ENCODE data around the gene HECTD1.
"Not testable (repeated sequence)": the region's sequence is repeated elsewhere in the genome, so short reads cannot be mapped to it uniquely, and the experiment has no call there.

The HECTD1 gene

DNA sequence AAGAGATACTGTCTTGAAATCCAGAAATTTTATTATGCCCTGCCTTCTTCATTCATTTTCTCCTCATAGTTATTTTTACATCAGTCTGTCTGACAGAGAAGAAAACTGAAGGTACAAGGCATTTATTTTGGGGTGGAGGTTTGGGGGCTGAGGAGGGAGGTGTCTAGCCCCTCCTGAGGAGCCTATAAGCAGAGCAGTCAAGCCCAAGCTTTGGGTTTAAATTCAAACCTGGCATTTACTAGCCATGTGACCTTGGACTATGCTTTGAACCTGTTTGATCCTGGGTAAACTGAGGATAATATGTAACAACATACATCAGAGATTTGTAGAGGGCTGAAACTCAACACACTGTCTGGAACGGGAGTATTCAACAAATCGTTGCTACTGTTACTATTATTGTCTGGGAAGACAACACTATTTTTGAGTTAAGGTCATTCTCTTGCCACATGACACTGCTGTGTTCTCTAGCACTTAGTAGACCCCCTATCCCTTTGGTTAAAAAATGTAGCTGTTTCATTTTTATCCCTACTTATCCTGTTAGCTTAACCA lies 115.4 kb downstream of the HECTD1 start:
- no peaks in the 10 kb centered on the region for H3K9me3 ChIP-seq
- DNase-seq: no peak
- intact Hi-C loops (cut with DNase I; ENCODE audit: low total_unique reads): loop anchor here (10.0 kb wide), 1 partner anchor 53 kb away; no protein-coding TSS in a partner anchor
- H3K27me3 ChIP-seq: no peaks in the 10 kb centered on the region
- peak overlapping the region in 1 of 2 donors; percentile 8 for H3K27ac ChIP-seq
- peaks cover 0 to under 1% (median 0%) of the 10 kb centered on the region in 3 donors for H3K36me3 ChIP-seq
- TF ChIP-seq, protein P1, sequence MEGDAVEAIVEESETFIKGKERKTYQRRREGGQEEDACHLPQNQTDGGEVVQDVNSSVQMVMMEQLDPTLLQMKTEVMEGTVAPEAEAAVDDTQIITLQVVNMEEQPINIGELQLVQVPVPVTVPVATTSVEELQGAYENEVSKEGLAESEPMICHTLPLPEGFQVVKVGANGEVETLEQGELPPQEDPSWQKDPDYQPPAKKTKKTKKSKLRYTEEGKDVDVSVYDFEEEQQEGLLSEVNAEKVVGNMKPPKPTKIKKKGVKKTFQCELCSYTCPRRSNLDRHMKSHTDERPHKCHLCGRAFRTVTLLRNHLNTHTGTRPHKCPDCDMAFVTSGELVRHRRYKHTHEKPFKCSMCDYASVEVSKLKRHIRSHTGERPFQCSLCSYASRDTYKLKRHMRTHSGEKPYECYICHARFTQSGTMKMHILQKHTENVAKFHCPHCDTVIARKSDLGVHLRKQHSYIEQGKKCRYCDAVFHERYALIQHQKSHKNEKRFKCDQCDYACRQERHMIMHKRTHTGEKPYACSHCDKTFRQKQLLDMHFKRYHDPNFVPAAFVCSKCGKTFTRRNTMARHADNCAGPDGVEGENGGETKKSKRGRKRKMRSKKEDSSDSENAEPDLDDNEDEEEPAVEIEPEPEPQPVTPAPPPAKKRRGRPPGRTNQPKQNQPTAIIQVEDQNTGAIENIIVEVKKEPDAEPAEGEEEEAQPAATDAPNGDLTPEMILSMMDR (IDR thresholded peaks at IDR 0.05): no peak
- H3K4me3 ChIP-seq: no peak overlapping the region
- peaks cover 0 to 18% (median 2%) of the 10 kb centered on the region in 4 donors for H3K4me1 ChIP-seq

DNA sequence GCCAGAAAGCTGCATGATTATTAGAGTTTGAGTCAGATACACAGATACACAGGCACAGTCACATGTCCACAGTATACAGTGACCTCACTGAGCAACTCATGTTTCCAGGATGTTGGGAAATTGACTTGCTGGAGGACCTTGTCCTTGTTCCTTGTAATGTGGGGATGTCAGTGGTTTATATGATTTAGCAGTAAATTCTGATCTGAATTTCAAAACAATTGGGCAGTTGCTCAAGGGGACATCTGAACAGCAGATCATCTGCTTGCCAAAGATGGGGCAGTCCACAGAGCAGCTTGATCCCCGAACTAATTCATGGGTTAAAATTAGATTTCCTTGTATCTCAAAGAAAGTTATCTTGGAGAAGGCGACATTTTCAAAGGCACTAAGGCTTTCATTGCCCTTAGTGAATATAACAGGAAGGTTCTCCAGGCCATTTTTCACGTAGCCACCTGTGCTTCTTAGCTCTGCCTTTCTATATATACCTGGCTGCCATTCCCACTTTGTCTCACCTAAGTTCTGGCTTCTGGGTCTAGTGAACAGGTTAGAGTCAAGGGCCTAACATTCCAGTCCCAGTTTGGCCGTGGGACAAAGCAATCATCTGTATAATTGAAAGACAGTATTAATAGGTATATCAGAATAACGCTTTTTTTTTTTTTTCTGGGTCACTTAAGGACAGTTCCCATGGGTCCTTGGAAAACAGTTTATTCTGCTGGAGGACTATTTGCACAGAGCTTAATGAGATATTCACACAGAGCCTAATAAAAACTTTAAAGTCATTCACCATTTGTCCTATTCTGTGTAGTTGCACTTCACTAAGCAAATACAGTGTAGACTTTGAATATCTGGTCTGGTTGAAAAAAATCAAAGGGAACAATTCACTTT lies 116.5 kb downstream of the HECTD1 start:
- TF ChIP-seq, protein P1 (IDR thresholded peaks at IDR 0.05): no peak
- Histone ChIP-seq H3K36me3 (no peaks in the 10 kb centered on the region), H3K4me3 (no peak overlapping the region), H3K4me1 (peaks cover 0 to 18% (median 2%) of the 10 kb centered on the region in 4 donors), H3K9me3 (no peaks in the 10 kb centered on the region), H3K27me3 (no peaks in the 10 kb centered on the region), H3K27ac (peak overlapping the region; percentile 61 to 72)
- intact Hi-C loops (cut with DNase I; ENCODE audit: low total_unique reads): loop anchor here (10.0 kb wide), 1 partner anchor 54 kb away; no protein-coding TSS in a partner anchor
- peak in 1 of 2 donors; percentile 82 for DNase-seq

DNA sequence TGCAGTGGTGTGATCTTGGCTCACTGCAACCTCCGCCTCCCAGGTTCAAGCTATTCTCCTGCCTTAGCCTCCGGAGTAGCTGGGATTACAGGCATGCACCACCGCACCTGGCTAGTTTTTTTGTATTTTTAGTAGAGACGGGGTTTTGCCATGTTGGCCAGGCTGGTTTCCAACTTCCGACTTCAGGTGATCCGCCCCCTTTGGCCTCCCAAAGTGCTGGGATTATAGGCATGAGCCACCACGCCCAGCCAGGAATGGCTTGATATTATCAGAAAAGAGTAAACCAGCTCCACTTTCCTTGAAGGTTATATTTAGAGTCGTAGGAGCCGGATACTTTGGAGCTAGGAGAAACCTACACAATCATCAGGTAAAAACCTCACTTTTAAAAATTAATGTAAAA lies 121.1 kb downstream of the HECTD1 start:
- H3K9me3 ChIP-seq; H3K4me3 ChIP-seq; H3K27ac ChIP-seq; DNase-seq; intact Hi-C loops (cut with DNase I; ENCODE audit: low total_unique reads); H3K27me3 ChIP-seq: not testable (repeated sequence)
- peaks cover 0 to 16% (median 0%) of the 10 kb centered on the region in 3 donors for H3K36me3 ChIP-seq
- peaks cover 0 to 12% (median 2%) of the 10 kb centered on the region in 4 donors for H3K4me1 ChIP-seq

DNA sequence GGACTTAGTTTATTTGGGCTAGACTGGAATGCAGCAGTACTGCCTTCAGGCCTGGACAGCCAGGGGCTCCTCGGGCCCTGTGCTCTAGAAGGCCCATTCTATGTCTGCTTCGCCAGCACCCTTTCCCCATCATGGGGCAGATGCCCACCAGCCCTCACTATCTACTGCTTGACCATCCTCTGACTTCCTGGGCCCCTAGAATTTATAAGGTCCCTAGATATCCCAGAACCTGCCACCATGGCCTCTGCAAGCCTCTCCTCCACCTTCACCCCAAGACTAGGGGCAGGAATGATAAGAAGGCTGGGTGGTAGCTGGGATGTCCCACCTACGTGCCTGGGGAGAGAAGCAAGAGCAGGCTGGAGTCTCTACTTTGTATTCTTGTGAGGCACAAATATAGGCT lies 122.6 kb downstream of the HECTD1 start:
- Histone ChIP-seq H3K27me3 (no peaks in the 10 kb centered on the region), H3K36me3 (peaks cover 0 to 16% (median 0%) of the 10 kb centered on the region in 3 donors), H3K27ac (no peak overlapping the region), H3K4me3 (no peak overlapping the region), H3K4me1 (peaks cover 0 to 7% (median 0%) of the 10 kb centered on the region in 4 donors), H3K9me3 (no peaks in the 10 kb centered on the region)
- intact Hi-C loops (cut with DNase I; ENCODE audit: low total_unique reads): no loop called here
- TF ChIP-seq, protein P1 (IDR thresholded peaks at IDR 0.05): no peak
- DNase-seq: no peak

DNA sequence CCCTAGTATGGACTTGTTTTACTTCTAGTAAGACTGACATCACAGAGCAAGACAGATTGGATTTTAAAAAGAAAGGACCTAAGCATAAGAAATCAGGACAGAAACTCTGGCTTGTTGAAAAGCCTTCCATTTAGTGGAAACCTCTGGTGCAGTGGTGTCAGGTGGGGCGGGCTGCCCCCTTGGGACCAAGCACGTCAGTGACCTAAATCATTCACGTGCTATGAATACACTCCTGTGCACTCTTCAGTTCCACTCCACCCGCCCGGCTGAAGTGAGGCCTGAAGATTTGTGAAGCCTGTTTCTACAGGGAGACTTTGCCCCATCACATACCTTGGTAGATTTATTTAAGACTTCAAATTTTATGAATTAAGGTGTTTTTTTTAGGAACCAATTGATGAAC lies 123.2 kb downstream of the HECTD1 start:
- no peaks in the 10 kb centered on the region for H3K9me3 ChIP-seq
- DNase-seq: no peak
- no peak overlapping the region for H3K27ac ChIP-seq
- no peak overlapping the region for H3K4me3 ChIP-seq
- H3K27me3 ChIP-seq: no peaks in the 10 kb centered on the region
- TF ChIP-seq, protein P1 (IDR thresholded peaks at IDR 0.05): no peak
- H3K4me1 ChIP-seq: peaks cover 0 to 13% (median under 1%) of the 10 kb centered on the region in 4 donors
- peaks cover 0 to 16% (median 0%) of the 10 kb centered on the region in 3 donors for H3K36me3 ChIP-seq
- intact Hi-C loops (cut with DNase I; ENCODE audit: low total_unique reads): loop anchor here (5.0 kb wide), 1 partner anchor 107 kb away; no protein-coding TSS in a partner anchor

DNA sequence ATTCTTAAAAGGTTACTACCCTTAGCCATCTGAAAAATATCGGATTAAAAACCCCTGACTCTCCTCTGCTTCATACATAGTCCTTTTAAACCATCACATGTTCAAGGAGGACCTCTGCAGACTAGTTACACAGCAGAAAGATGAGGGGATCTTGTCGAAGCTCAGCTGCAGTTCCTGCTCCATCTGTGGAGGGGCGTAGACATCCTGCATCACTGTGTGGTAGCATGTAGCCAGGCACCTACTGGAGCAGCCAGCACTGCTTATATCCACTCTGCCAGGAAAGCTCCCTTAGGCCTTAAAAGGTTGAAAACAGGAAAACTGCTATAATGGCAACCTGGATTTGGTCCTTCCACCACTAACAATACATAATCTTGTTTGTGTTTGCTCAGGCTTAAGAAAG lies 123.8 kb downstream of the HECTD1 start:
- Histone ChIP-seq H3K27ac (no peak overlapping the region), H3K9me3 (no peaks in the 10 kb centered on the region), H3K4me3 (no peak overlapping the region), H3K4me1 (peaks cover 0 to 19% (median 2%) of the 10 kb centered on the region in 4 donors), H3K27me3 (no peaks in the 10 kb centered on the region), H3K36me3 (peaks cover 0 to 16% (median 0%) of the 10 kb centered on the region in 3 donors)
- TF ChIP-seq, protein P1 (IDR thresholded peaks at IDR 0.05): no peak
- no peak for DNase-seq
- intact Hi-C loops (cut with DNase I; ENCODE audit: low total_unique reads): loop anchor here (5.0 kb wide), 1 partner anchor 106 kb away; no protein-coding TSS in a partner anchor
